ENCODE results near the gene ZNF142. TPM values are rescaled to one million over a fixed set of nuclear protein-coding genes. Genes with fewer than 3 reads are reported as not detected.

Gene ZNF142
- total and polyA plus RNA-seq, 2 of the 4 experiments (the other 2 are of a cell fraction) = 4.3 to 9.7 TPM

- WGBS, 2 experiments (ENCODE audit: extremely low coverage in 2 of 2, insufficient read length in 1 of 2) = 80% methylated on average over 3 of the region's 9 CpGs; no CpG with 5 or more reads in 1 of the 2 experiments
- no peak overlapping the region for H2AFZ ChIP-seq (replicated peaks; ENCODE audit: low read length, poor library complexity)
- DNase-seq (no peak), ATAC-seq (ENCODE audit: low read depth) (no peak)
- dilution Hi-C loops (cut with HindIII; ENCODE audit: low sequenced_read_pairs, unreplicated experiment) (no loop called here), intact Hi-C loops (cut with micrococcal nuclease) (no loop called here), in situ Hi-C loops (cut with MboI; ENCODE audit: low sequenced_read_pairs) (no loop called here)
- H3K4ac ChIP-seq (ENCODE audit: low read depth, low read length) = no peak overlapping the region
- no peaks in the 10 kb centered on the region for H4K20me1 ChIP-seq (ENCODE audit: insufficient read depth, low read length)
- TF ChIP-seq RAD21 (IDR thresholded peaks at IDR 0.05; ENCODE audit: low read length) (no peak), ELK1 (IDR thresholded peaks at IDR 0.05; ENCODE audit: borderline replicate concordance, low read depth, low read length) (no peak), MAFK (IDR thresholded peaks at IDR 0.05; ENCODE audit: low read depth, low read length) (no peak), POLR2A (IDR thresholded peaks at IDR 0.05; ENCODE audit: low read depth, low read length) (no peak), CTCF (conservative IDR thresholded peaks at IDR 0.05; ENCODE audit: low read depth, low read length) (no peak), CHD1 (IDR thresholded peaks at IDR 0.05; ENCODE audit: low read depth, low read length) (no peak), BHLHE40 (IDR thresholded peaks at IDR 0.05; ENCODE audit: low read depth, low read length) (no peak), NFE2L2 (IDR thresholded peaks at IDR 0.05; ENCODE audit: low read depth, low read length) (no peak), SMC3 (IDR thresholded peaks at IDR 0.05; ENCODE audit: low read depth, low read length) (no peak), MAZ (IDR thresholded peaks at IDR 0.05; ENCODE audit: borderline replicate concordance, low read depth, low read length) (no peak), USF2 (IDR thresholded peaks at IDR 0.05; ENCODE audit: low read depth, low read length) (no peak), MXI1 (IDR thresholded peaks at IDR 0.05; ENCODE audit: borderline replicate concordance, low read depth, low read length) (no peak), RCOR1 (IDR thresholded peaks at IDR 0.05; ENCODE audit: insufficient replicate concordance, low read length) (no peak), FOS (IDR thresholded peaks at IDR 0.05; ENCODE audit: low read depth, low read length) (no peak), RFX5 (IDR thresholded peaks at IDR 0.05; ENCODE audit: low read depth, low read length) (no peak)
- H4K5ac ChIP-seq (ENCODE audit: low read depth, low read length) = no peak overlapping the region
- H2BK15ac ChIP-seq (ENCODE audit: low read depth, low read length) = no peak overlapping the region
- no peak overlapping the region for H3K14ac ChIP-seq (replicated peaks; ENCODE audit: low read depth, low read length)
- H3K27me3 ChIP-seq (ENCODE audit: control insufficient read depth, insufficient read depth, low read length) = no peaks in the 10 kb centered on the region
- H4K8ac ChIP-seq (ENCODE audit: low read depth in 2 of 2, low read length in 2 of 2) = no peak overlapping the region
- H3K9ac ChIP-seq (ENCODE audit: low read depth, low read length) = no peak overlapping the region
- no TSS peak for BruUV-seq (replicated peaks)
- H2AK5ac ChIP-seq (ENCODE audit: low read depth, low read length) = 0 out of 2 replicates have a peak overlapping the region, but pooled peaks have one; percentile 8
- ChIA-PET CTCF (no interaction called here), POLR2A (ENCODE audit: unreplicated experiment) (no interaction called here)
- no peak overlapping the region for H3K18ac ChIP-seq (ENCODE audit: low read depth, low read length)
- no peak overlapping the region for H3K4me3 ChIP-seq (ENCODE audit: insufficient read depth, low read depth, low read length)
- H3K27ac ChIP-seq (ENCODE audit: insufficient read depth, low read length) = no peak overlapping the region
- no peak overlapping the region for H2BK5ac ChIP-seq (ENCODE audit: low read depth, low read length, poor library complexity, severe bottlenecking)
- H4K91ac ChIP-seq (ENCODE audit: insufficient read depth, low read depth, low read length) = no peak overlapping the region
- H3K4me1 ChIP-seq (ENCODE audit: control insufficient read depth, insufficient read depth, low read length) = no peaks in the 10 kb centered on the region; the same call in 1 of the 2 replicates
- H3K9me1 ChIP-seq (ENCODE audit: insufficient read depth, low read length) = no peaks in the 10 kb centered on the region
- H3K23ac ChIP-seq (ENCODE audit: low read depth, low read length) = no peak overlapping the region
- H3K79me1 ChIP-seq (ENCODE audit: low read depth in 1 of 2, low read length in 2 of 2) = no peaks in the 10 kb centered on the region
- no peak overlapping the region for H2AK9ac ChIP-seq (replicated peaks; ENCODE audit: low read depth, low read length, poor library complexity)
- no peak overlapping the region for H3K56ac ChIP-seq (ENCODE audit: extremely low read depth, insufficient read depth, low read length)
- no peak overlapping the region for H2BK120ac ChIP-seq (ENCODE audit: low read depth, low read length)
- no peak overlapping the region for H2BK20ac ChIP-seq (ENCODE audit: low read depth, low read length)
- no peak overlapping the region for H3K4me2 ChIP-seq (ENCODE audit: low read depth, low read length)
- no peaks in the 10 kb centered on the region for H3K9me3 ChIP-seq (ENCODE audit: control insufficient read depth, insufficient read depth, low read length)
- H3K36me3 ChIP-seq (ENCODE audit: control insufficient read depth, insufficient read depth, low read length) = no peaks in the 10 kb centered on the region
Observed at GRCh38 chr2:218618102-218618860, 41.1 kb downstream of the ZNF142 start.
